ENCODE measurements around the gene MTOR.

The MTOR gene

DNA sequence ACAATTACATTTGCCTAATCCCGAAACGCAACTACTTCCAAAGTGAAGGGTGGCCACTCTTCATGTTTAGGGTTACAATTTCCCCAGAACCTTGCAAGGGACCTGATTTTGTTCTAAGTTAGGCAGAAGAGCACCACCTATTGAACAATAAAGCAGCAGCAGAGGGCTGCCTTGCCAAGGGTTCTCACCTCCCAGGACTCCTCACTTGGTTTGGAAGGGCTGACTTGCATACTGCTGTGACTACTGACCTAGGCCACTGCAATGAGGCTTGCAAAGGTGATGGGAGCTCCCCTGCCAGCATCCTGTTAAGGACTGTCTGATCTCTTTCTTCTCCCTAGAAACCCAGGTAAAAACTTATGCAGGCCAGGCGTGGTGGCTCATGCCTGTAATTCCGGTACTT is 14.2 kb downstream of the MTOR start:
- peaks cover 6% of the 10 kb centered on the region; the same call in 1 of the 2 replicates for H3K36me3 ChIP-seq (ENCODE audit: insufficient read depth)
- no peak for TF ChIP-seq CTCF (conservative IDR thresholded peaks at IDR 0.05; ENCODE audit: low read depth, low read length)
- H3K9ac ChIP-seq, result no peak overlapping the region
- H3K4me1 ChIP-seq (ENCODE audit: low read depth, poor library complexity, severe bottlenecking), result peaks cover 9% of the 10 kb centered on the region
- no peak overlapping the region for H2AFZ ChIP-seq (ENCODE audit: low read depth)
- no peak overlapping the region for H3K4me3 ChIP-seq (IDR thresholded peaks at IDR 0.05; ENCODE audit: insufficient read depth, low read depth, low read length)
- no peaks in the 10 kb centered on the region for H3K27me3 ChIP-seq (ENCODE audit: insufficient read depth, low read depth)
- H4K20me1 ChIP-seq (ENCODE audit: insufficient read depth), result no peaks in the 10 kb centered on the region
- no peaks in the 10 kb centered on the region for H3K79me2 ChIP-seq (ENCODE audit: insufficient read depth, low read depth)
- H3K4me2 ChIP-seq, result no peak overlapping the region
- no peak overlapping the region for H3K27ac ChIP-seq

DNA sequence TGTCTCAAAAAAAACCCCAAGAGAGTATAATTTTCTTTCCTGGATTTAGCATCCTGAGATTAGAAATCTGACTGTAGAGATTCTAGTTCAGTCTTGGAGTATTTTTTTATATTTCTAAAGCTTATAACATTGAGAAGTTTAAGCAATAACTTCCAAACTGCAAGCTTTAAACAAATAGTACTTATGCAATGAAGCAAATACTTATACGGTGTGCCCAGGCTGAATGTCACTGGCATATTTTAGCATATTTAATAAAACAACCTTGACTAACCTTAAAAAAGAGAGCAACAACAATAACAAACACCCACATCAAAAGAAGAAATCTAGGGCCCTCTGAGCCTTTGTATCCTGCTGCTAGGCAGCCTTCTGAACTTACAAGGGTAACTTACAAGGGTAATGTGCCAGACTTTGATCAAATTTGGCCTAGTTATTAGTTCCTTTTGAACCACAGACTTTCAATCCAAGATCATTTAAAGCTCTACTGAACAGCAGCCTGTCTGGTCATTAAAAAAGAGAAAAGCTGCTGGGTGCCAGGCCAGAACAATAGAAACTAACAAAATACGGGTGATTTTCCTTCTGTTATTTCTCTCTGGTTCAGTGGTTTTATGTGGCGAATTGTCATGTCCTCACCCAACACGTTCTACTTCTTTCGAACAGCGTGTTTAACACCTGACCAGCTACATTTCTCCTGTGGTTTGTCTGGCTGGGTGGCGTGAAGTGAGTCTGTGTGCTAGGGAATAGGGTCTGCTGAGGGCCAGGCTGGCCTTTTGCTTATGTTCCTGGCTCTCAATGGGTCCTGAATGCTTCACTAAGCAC is 16.2 kb downstream of the MTOR start:
- Histone ChIP-seq H2AFZ (ENCODE audit: low read depth) (no peak overlapping the region), H3K27me3 (ENCODE audit: insufficient read depth, low read depth) (no peaks in the 10 kb centered on the region), H3K4me1 (ENCODE audit: low read depth, poor library complexity, severe bottlenecking) (peaks cover 9% of the 10 kb centered on the region), H3K79me2 (ENCODE audit: insufficient read depth, low read depth) (no peaks in the 10 kb centered on the region), H3K4me3 (IDR thresholded peaks at IDR 0.05; ENCODE audit: insufficient read depth, low read depth, low read length) (no peak overlapping the region), H3K27ac (no peak overlapping the region), H3K36me3 (ENCODE audit: insufficient read depth) (peaks cover 3% of the 10 kb centered on the region; the same call in 1 of the 2 replicates), H3K4me2 (no peak overlapping the region), H3K9ac (no peak overlapping the region), H4K20me1 (ENCODE audit: insufficient read depth) (no peaks in the 10 kb centered on the region)
- TF ChIP-seq CTCF (conservative IDR thresholded peaks at IDR 0.05; ENCODE audit: low read depth, low read length), result no peak

GRCh38 chr1:11245248-11245647 is 17.1 kb downstream of the MTOR start:
- Histone ChIP-seq H2AFZ (ENCODE audit: low read depth) (no peak overlapping the region), H4K20me1 (ENCODE audit: insufficient read depth) (no peaks in the 10 kb centered on the region), H3K79me2 (ENCODE audit: insufficient read depth, low read depth) (no peaks in the 10 kb centered on the region), H3K4me3 (IDR thresholded peaks at IDR 0.05; ENCODE audit: insufficient read depth, low read depth, low read length) (no peak overlapping the region), H3K27ac (no peak overlapping the region), H3K4me2 (no peak overlapping the region), H3K4me1 (ENCODE audit: low read depth, poor library complexity, severe bottlenecking) (peaks cover 9% of the 10 kb centered on the region), H3K27me3 (ENCODE audit: insufficient read depth, low read depth) (no peaks in the 10 kb centered on the region), H3K9ac (no peak overlapping the region), H3K36me3 (ENCODE audit: insufficient read depth) (peaks cover 3% of the 10 kb centered on the region; the same call in 1 of the 2 replicates)
- no peak for TF ChIP-seq CTCF (conservative IDR thresholded peaks at IDR 0.05; ENCODE audit: low read depth, low read length)

GRCh38 chr1:11238311-11238710 is 24.0 kb downstream of the MTOR start:
- Histone ChIP-seq H3K4me1 (ENCODE audit: low read depth, poor library complexity, severe bottlenecking) (no peaks in the 10 kb centered on the region), H3K27me3 (ENCODE audit: insufficient read depth, low read depth) (no peaks in the 10 kb centered on the region), H3K4me3 (IDR thresholded peaks at IDR 0.05; ENCODE audit: insufficient read depth, low read depth, low read length) (no peak overlapping the region), H3K79me2 (ENCODE audit: insufficient read depth, low read depth) (no peaks in the 10 kb centered on the region), H3K36me3 (ENCODE audit: insufficient read depth) (peaks cover 8% of the 10 kb centered on the region; the same call in 1 of the 2 replicates), H3K4me2 (no peak overlapping the region), H4K20me1 (ENCODE audit: insufficient read depth) (no peaks in the 10 kb centered on the region), H3K9ac (no peak overlapping the region), H3K27ac (no peak overlapping the region), H2AFZ (ENCODE audit: low read depth) (no peak overlapping the region)
- TF ChIP-seq CTCF (conservative IDR thresholded peaks at IDR 0.05; ENCODE audit: low read depth, low read length), result no peak

Measured in KMS-11 (cell line).